Epithelial cell of prostate (primary cell): Measurements from ENCODE around the gene C4orf50.
"Not testable (repeated sequence)": the region's sequence is repeated elsewhere in the genome, so short reads cannot be mapped to it uniquely, and the experiment has no call there.

Source experiments
- DNase-seq: peaks from one replicate; pipeline ENCODE4 v3.0.0-alpha.2; 2011; ENCODE audit warnings: low read depth, low spot score
- H3K27ac ChIP-seq: fragments of 450-650 bp; 2 replicates; pipeline ENCODE4 v1.5.1; 2017; ENCODE audit warnings: mild to moderate bottlenecking

Gene C4orf50

GRCh38 chr4:5881340-5881739 lies 136.9 kb downstream of the C4orf50 start:
- DNase-seq, result no peak
- no peak overlapping the region for H3K27ac ChIP-seq

- H3K27ac ChIP-seq, result no peak overlapping the region
- DNase-seq, result no peak
Observed at GRCh38 chr4:5878359-5878758, 139.9 kb downstream of the C4orf50 start.

- no peak overlapping the region for H3K27ac ChIP-seq
- no peak for DNase-seq
Observed at GRCh38 chr4:5877392-5877791, 140.8 kb downstream of the C4orf50 start.

GRCh38 chr4:5874811-5875449 lies 143.3 kb downstream of the C4orf50 start:
- H3K27ac ChIP-seq, result no peak overlapping the region
- DNase-seq, result peak; percentile 8

GRCh38 chr4:5870701-5871100 lies 147.5 kb downstream of the C4orf50 start:
- no peak for DNase-seq
- no peak overlapping the region for H3K27ac ChIP-seq

- H3K27ac ChIP-seq, result no peak overlapping the region
- DNase-seq, result no peak
Observed at GRCh38 chr4:5869966-5870619, 148.1 kb downstream of the C4orf50 start.

GRCh38 chr4:5867866-5868265 lies 150.4 kb downstream of the C4orf50 start:
- no peak for DNase-seq
- H3K27ac ChIP-seq, result no peak overlapping the region

GRCh38 chr4:5866841-5867813 lies 151.1 kb downstream of the C4orf50 start:
- H3K27ac ChIP-seq, result no peak overlapping the region
- no peak for DNase-seq

GRCh38 chr4:5865896-5866599 lies 152.2 kb downstream of the C4orf50 start:
- H3K27ac ChIP-seq, result no peak overlapping the region
- DNase-seq, result no peak

- H3K27ac ChIP-seq, result no peak overlapping the region
- peak; percentile 90 for DNase-seq
Observed at GRCh38 chr4:5863461-5864113, 154.6 kb downstream of the C4orf50 start.

- DNase-seq, result no peak
- no peak overlapping the region for H3K27ac ChIP-seq
Observed at GRCh38 chr4:5858020-5858769, 160.0 kb downstream of the C4orf50 start.

- no peak for DNase-seq
- no peak overlapping the region for H3K27ac ChIP-seq
Observed at GRCh38 chr4:5857199-5857598, 161.0 kb downstream of the C4orf50 start.

- not testable (repeated sequence) for H3K27ac ChIP-seq, DNase-seq
Observed at GRCh38 chr4:5856362-5856761, 161.9 kb downstream of the C4orf50 start.

GRCh38 chr4:5854929-5855328 lies 163.3 kb downstream of the C4orf50 start:
- no peak overlapping the region for H3K27ac ChIP-seq
- no peak for DNase-seq

- no peak for DNase-seq
- H3K27ac ChIP-seq, result no peak overlapping the region
Observed at GRCh38 chr4:5852523-5853202, 165.6 kb downstream of the C4orf50 start.

GRCh38 chr4:5851637-5852301 lies 166.5 kb downstream of the C4orf50 start:
- DNase-seq, result no peak
- no peak overlapping the region for H3K27ac ChIP-seq
